Type B pancreatic cell (in vitro differentiated cells): ENCODE results near the gene DGKI. TPM values are rescaled to one million over a fixed set of nuclear protein-coding genes. Genes with fewer than 3 reads are reported as not detected.
A peak's percentile ranks its signal among the peaks of the same experiment; 100 is the strongest.

Experiments used
- DNase-seq: peaks from one replicate; pipeline ENCODE4 v3.0.0; 2021; ENCODE audit warnings: mixed read lengths; ENCODE audit not compliant: unreplicated experiment; ENCODE audit errors: extremely low spot score
- H3K27ac Mint-ChIP-seq: 2 replicates; pipeline ENCODE4 v1.8.0; 2021; ENCODE audit warnings: mild to moderate bottlenecking, mixed read lengths
- H3K27me3 Mint-ChIP-seq: 2 replicates; pipeline ENCODE4 v1.8.0; 2021; ENCODE audit warnings: mixed read lengths
- H3K36me3 Mint-ChIP-seq: 2 replicates; pipeline ENCODE4 v1.8.0; 2021; ENCODE audit warnings: mixed read lengths
- H3K4me1 Mint-ChIP-seq: one replicate; pipeline ENCODE4 v1.8.0; 2021; ENCODE audit warnings: mixed read lengths; ENCODE audit not compliant: unreplicated experiment
- H3K4me3 Mint-ChIP-seq: 2 replicates; pipeline ENCODE4 v1.8.0; 2021; ENCODE audit warnings: mild to moderate bottlenecking, mixed read lengths
- H3K9me3 Mint-ChIP-seq: 2 replicates; pipeline ENCODE4 v1.8.0; 2021; ENCODE audit warnings: mixed read lengths
- total RNA-seq: library from RNA; stranded (reverse); gene quantifications from 2 replicates; pipeline ENCODE4 v1.2.1, GENCODE V29; 2021; ENCODE audit warnings: low replicate concordance
- TF ChIP-seq, protein P1 (sequence below): fragments of 200-600 bp; sonication (generic); conservative IDR thresholded peaks from 2 replicates; pipeline ENCODE4 v1.5.0; 2021; ENCODE audit warnings: antibody characterized with exemption, mild to moderate bottlenecking

The DGKI gene
- total RNA-seq, 1 donor from 2014 or later, result 2.8 TPM

DNA sequence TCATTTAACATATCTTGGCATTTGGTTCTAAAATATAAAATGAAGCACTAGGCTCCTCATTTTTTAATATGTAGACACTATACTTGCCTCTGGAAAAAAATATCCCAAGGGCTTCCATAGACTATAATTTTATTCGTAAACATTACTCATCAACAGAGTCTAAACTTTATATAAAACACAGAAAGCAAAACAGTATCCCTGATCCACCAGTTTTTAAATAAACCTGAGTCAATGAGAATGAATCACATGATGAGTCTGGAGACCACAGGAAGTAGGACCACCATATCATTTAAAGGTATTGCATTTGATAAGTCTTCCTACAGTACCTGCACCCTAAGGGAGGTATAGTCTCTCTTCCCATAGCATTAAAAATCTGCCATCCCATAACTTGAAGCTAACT lies 228.0 kb downstream of the DGKI start:
- TF ChIP-seq, protein P1, sequence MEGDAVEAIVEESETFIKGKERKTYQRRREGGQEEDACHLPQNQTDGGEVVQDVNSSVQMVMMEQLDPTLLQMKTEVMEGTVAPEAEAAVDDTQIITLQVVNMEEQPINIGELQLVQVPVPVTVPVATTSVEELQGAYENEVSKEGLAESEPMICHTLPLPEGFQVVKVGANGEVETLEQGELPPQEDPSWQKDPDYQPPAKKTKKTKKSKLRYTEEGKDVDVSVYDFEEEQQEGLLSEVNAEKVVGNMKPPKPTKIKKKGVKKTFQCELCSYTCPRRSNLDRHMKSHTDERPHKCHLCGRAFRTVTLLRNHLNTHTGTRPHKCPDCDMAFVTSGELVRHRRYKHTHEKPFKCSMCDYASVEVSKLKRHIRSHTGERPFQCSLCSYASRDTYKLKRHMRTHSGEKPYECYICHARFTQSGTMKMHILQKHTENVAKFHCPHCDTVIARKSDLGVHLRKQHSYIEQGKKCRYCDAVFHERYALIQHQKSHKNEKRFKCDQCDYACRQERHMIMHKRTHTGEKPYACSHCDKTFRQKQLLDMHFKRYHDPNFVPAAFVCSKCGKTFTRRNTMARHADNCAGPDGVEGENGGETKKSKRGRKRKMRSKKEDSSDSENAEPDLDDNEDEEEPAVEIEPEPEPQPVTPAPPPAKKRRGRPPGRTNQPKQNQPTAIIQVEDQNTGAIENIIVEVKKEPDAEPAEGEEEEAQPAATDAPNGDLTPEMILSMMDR, result no peak
- H3K27me3 Mint-ChIP-seq, result peaks cover 4% of the 10 kb centered on the region
- H3K4me1 Mint-ChIP-seq, result no peaks in the 10 kb centered on the region
- no peak overlapping the region for H3K4me3 Mint-ChIP-seq
- no peak for DNase-seq
- H3K27ac Mint-ChIP-seq, result no peak overlapping the region
- no peaks in the 10 kb centered on the region for H3K36me3 Mint-ChIP-seq
- no peaks in the 10 kb centered on the region for H3K9me3 Mint-ChIP-seq

GRCh38 chr7:137613006-137613525 lies 233.7 kb downstream of the DGKI start:
- Mint-ChIP-seq H3K9me3 (no peaks in the 10 kb centered on the region), H3K36me3 (no peaks in the 10 kb centered on the region), H3K4me1 (peaks cover 4% of the 10 kb centered on the region), H3K27ac (no peak overlapping the region), H3K4me3 (no peak overlapping the region), H3K27me3 (peaks cover 10% of the 10 kb centered on the region)
- no peak for DNase-seq
- TF ChIP-seq, protein P1, result no peak

DNA sequence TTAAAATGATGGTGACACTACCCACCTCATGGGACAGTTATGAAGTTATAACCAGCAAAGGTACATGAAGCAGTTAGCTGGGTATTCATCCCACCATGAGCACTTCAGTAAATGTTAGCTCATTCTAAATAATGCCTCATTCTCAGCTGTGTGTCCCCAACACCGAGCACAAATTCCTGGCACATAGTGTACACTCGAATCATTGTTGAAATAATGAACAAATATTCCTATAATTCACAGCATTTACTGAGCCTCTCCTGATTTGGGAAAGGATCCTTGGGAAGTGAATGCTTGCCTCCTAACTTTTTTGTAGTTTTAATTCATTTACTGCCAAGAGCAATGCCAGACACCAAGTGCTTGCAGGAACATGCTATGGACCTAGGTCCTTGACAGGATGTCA lies 235.2 kb downstream of the DGKI start:
- Mint-ChIP-seq H3K27me3 (peaks cover 10% of the 10 kb centered on the region), H3K9me3 (no peaks in the 10 kb centered on the region)

DNA sequence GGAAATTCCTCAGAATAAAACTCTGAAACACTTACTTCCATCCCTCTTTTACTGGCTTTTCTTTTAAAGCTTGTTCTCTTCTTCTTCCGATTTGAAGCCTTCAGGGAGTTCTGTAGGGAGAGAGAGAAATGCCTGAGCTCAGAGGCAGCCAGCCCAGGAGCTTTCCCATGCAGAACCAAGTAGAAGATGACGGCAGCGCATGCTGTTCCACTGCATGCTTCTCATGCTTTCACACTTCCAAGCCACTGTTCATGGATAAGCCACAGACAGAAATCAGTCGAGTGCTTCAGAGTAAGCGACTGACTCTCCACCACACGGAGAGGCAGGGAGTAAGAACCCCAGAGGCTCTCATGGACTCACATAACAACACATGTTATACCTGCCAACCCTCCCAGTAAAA lies 237.3 kb downstream of the DGKI start:
- no peak overlapping the region for H3K27ac Mint-ChIP-seq
- DNase-seq, result no peak
- TF ChIP-seq, protein P1, result no peak
- peaks cover 7% of the 10 kb centered on the region for H3K27me3 Mint-ChIP-seq
- H3K9me3 Mint-ChIP-seq, result no peaks in the 10 kb centered on the region
- no peak overlapping the region for H3K4me3 Mint-ChIP-seq
- peaks cover 4% of the 10 kb centered on the region for H3K4me1 Mint-ChIP-seq
- no peaks in the 10 kb centered on the region for H3K36me3 Mint-ChIP-seq

More for the DNA sequence above, 235.2 kb downstream of the DGKI start:
- H3K36me3 Mint-ChIP-seq, result no peaks in the 10 kb centered on the region
- no peak overlapping the region for H3K27ac Mint-ChIP-seq
- no peak overlapping the region for H3K4me3 Mint-ChIP-seq
- TF ChIP-seq, protein P1, result no peak
- no peak for DNase-seq
- peaks cover 4% of the 10 kb centered on the region for H3K4me1 Mint-ChIP-seq

GRCh38 chr7:137606061-137606674 lies 240.6 kb downstream of the DGKI start:
- TF ChIP-seq, protein P1, result peak; percentile 88
- Mint-ChIP-seq H3K27me3 (peaks cover 11% of the 10 kb centered on the region), H3K36me3 (no peaks in the 10 kb centered on the region), H3K27ac (no peak overlapping the region), H3K9me3 (no peaks in the 10 kb centered on the region), H3K4me3 (no peak overlapping the region), H3K4me1 (no peaks in the 10 kb centered on the region)
- DNase-seq, result no peak
